NCI-H1105 (cell line): ENCODE data around the gene MMAB.
A peak's percentile ranks its signal among the peaks of the same experiment; 100 is the strongest.

ENCODE experiments used
- DNase-seq: peaks from one replicate; lab custom pipeline; 2025; lab: John Stamatoyannopoulos, UW

Gene MMAB

DNA sequence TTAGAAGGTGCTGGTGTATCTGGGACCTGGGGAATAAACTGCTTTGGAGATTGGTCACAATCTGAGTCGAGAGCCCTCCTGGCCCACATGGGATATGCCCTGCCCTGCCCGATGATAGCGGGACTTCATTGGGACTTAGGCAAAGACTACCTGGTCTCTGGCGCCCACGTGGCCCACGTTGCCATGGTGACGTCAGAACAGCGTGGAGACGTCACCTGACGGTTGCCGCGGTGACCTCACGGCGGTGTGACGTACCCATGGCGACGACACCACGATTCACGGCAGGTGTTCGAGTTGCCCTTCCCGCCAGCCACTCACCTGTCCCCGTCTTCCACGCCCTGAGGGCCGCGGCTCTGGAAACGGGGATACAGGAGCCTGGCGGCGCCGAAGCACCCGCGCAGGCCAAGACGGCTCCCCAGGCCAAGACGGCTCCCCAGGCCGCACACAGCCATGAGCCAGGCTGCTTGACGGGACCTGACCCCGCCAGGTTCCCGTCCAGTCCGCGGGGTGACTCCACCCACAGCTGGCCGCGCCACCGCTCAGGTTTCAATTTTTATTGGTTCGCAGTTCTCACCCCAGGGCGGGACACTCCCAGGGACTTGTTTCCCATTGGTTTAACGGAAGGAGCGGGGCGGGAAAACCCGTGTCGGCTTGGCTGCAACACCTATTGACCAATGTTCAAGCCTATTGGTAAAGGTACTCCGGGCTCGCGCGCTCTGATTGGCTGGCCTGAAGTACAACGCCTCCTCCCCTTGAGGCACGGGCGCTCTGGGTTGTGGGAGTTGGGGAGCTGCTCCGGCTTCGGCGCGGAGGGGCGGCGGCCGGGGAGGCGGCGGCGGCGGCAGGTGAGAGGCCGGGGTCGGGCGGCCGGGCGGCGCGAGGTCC lies at the start of gene MMAB, which contains the start of gene MVK:
MMAB (minus strand) TSS at position 476 of the 885 bp plus-strand sequence; CDS start at position 452, 24 bp downstream.
MVK (plus strand) TSS at position 766 of the 885 bp plus-strand sequence. CDS start 1,029 bp downstream, outside the sequence.
- DNase-seq = peak; percentile 99

DNA sequence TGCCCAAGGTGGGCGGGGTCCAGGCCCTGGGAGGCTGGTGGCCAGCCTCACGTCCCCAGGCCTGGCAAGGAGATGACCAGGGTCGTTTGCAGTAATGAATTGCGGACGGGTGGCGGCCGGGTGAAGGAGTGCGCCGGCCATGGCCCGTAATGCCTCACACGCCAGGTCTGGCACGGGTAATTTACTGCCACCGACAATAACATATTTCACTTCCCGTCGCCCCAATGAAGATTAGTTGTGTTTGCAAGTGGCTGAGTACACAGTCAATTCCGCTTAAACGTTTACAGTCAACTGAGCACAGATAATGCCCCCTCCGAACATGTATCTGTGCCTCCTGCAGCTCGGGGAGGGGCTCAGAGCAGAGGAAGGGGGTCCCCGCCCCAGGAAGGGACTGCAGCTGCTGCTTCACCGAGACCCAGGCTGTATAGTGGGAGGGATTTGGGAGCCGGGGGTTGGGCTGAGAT lies 48.6 kb upstream of the MMAB start:
- peak; percentile 78 for DNase-seq

DNA sequence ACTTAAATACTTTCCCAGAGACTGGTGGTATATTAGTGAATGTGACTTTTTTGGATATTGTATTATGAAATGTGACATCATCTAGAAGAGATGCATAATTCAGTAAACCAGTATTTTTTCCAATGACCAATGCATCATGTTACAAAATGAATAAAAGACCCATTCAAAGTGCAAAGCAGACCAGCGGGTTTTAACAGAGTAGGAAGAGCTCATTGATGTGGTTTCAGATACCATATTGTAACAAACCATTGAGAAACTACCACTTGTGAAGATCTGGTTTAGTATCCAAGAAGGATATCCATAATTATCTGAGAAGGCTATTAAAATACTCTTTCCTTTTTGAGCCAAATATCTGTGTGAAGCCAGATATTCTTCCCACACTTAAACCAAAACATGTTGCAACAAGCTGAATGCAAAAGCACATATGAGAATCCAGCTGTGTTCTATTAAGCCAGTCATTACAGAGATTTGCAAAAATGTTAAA lies 47.9 kb upstream of the MMAB start:
- peak; percentile 25 for DNase-seq

DNA sequence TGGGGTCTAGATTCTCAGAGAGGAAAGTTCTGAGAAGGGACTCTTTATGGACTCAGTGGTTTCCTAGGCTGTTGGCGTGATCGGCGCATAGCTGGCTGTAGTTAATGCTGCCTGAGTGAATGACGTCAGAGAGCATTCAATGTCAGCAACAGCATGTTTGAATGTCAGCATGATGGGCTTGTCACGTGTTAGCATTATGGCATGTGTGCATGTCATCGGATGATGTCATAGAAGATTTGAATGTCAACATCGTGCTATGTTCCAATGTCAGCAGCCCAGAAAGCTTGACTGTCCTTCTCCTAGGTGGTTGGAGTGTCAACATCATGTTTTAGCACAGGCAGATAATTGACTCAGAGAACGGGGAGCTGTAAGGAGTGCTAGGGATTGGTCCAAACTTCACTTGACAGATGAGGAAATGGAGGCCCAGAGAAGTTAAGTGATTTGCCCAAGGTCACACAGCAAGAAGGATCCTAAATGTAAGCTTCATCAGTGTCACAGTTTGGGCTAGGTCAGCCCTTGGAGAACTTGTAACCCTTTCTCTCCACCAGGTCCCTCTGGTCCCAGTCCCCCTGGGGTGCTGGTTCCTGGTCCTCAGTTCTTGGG lies 45.8 kb upstream of the MMAB start:
- DNase-seq = no peak

DNA sequence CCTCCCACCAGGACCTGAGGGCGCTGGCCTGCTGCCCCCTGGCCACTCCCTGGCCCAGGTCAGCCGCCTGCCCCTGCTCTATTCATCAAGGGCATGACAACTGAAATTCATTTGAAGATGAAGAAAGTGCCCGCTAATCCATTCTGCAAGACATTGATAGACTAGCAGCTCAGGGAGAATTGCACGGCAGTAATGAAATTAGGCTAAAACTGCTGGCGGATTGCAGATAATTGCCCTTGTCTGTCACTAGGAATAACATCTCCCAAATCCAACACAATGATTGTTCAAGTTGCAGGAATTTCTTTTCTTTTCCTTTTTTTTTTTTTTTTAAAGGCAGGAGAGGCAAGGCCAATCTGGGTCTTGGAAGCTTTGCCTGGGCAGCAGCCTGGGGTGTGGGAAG lies 44.8 kb upstream of the MMAB start:
- DNase-seq = no peak

DNA sequence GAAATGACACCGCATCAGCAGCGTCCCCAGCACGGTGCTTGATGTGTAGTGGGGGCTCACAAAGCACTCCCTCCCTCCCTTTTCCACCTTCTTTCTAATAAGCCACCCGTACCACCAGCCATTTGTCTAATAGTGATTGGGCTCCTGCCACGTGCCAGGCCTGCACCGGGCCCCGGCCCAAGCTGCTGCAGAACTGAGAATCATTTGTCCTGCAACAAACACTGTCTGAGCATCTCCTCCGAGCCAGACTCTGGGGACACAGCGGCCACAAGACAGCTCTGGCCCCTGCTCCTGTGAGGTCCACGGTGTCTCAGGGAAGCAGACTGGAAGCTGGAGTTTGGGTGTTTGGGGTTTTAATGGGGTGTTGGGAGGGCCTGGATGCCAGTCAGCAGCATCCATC lies 44.2 kb upstream of the MMAB start:
- no peak for DNase-seq

DNA sequence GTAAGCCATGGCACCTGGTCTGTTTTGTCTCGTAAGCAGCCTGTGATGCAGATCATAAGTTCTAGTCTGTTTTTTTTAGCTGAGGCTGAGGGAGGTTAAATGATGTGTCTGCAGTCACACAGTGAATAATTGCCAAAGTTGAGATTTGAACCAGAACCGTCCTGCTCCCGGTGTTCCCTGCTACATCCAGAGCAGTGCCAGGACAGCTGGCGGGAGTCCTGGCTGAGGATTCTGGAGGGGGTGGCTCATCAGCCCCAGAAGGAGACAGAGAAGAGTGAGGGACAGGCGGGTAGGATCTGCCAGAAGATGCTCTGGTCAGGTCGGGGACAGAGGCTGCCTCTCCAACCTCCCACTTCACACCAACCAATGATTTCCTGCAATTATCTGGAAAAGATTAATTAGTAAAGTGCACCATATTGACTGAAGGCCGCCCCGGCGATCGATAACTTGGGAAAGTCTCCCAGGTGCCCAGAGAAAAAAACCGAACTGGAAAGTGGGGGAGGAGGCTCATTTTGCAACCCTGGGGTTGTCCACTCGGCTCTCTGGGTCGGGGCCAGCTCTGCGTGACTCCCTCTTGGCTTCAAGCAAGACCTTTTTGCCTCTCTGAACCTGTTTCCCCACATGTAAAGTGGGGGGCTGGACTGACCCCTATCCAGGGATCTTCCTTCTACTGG lies 42.4 kb upstream of the MMAB start:
- DNase-seq = no peak

DNA sequence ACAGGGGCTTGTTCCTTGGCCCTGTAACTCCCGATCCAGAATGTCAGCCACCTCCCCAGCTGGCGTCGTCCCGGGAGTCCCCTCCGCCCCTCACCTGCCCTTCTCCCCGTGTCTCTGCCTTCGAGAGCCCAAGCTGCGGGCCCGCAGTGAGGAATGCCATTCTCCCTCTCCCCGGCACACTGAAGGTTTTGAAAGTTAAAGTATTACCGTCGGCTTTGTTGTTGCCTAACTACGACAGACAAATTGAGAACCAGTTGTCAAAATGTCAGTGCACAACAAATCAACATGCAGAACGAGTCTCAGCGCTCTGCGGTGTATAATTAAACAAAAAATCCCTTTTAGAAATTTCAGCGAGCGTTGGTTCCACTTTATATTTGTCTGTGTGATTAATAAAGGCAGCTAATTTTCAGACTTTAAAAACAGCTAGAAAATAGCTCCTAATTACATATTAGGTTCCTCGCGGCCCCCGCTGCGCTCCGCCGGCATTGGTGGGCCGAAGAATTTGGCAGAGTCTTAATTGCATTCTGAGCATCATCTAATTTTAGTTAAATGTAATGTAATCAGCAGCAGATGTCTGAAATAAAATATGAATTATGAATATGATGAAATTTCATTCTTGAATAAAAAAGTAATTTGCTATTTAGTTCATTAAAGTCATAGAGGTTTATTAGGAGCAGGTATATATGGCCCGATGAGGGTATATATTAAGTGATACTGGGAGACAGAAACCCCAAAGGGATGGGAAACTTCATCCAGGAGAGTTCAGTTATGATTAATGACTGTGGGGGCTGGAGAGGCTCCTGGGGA lies 40.5 kb upstream of the MMAB start:
- DNase-seq = peak; percentile 34

DNA sequence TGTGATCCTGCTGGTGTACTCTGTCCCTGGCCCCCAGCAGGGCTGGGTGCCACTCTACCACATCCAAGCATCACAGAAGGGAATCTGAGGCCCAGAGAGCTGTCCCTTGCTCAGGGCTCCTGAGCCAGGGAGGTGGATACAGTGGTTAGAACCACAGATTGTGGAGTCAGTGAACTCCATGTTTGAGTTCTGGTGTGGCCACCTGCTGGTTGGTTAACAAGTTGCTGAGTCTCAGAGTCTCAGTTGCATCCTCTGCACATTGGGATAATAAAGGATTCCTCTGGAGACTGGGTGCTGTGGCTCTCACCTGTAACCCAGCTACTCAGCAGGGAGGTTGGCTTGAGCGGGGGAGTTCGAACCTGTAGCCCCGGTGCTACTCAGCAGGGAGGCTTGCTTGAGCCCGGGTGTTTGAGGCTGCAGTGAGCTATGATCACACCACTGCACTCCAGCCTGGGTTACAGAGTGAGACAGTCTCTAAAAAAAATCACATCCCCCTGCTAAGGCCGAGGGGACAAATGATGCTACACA lies 39.7 kb upstream of the MMAB start:
- no peak for DNase-seq

DNA sequence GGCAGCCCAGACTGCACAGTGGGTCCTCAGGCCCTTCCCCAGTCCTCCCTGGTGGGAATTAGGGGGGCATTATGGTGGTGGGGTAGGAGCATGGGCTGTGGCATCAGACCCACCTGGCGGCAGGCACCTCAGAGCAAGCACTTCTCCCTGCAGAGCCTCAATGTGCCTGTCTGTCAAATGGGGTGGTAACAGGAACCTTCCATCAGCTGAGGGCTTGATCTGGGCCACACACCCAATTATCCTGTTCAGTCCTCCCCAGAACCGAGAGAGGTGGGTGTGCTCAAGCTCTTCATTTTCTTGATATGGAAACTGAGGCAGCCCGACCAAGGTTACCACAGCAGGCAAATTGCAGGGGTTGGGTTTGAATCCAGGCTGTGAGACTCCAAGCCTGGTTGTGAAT lies 38.7 kb upstream of the MMAB start:
- DNase-seq = no peak

DNA sequence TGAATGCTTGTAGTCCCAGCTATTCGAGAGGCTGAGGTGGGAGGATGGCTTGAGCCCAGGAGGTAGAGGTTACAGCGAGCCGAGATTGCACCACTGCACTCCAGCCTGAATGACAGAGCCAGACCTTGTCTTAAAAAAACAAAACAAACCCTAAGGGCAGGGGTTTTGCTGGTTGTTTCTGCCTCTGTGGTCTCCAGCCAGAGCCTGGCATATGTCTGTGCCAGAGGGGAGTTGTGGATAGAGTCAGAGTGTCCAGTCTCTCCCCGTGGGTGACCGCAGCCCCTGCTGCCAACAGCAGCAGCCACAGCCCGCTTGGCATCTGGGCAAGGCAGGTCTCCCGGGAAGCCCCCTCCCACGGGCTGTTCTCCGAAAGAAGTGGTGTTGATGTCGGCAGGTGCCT lies 37.9 kb upstream of the MMAB start:
- no peak for DNase-seq

DNA sequence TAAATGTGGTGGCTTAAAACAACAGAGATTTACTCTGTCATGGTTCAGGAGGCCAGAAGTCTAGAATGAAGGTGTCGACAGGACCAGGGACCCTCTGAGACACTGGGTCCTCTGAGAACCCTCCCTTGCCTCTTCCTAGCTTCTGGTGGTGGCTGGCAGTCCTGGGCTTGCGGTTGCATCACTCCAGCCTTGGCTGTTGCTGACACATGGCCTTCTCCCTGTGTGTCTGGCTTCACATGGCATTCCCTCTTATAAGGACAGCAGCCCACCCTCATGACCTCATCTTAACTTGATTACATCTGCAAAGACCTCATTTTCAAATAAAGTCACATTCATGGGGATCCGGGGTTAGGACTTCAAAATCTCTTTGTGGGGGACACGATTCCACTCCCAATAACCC lies 37.2 kb upstream of the MMAB start:
- no peak for DNase-seq

DNA sequence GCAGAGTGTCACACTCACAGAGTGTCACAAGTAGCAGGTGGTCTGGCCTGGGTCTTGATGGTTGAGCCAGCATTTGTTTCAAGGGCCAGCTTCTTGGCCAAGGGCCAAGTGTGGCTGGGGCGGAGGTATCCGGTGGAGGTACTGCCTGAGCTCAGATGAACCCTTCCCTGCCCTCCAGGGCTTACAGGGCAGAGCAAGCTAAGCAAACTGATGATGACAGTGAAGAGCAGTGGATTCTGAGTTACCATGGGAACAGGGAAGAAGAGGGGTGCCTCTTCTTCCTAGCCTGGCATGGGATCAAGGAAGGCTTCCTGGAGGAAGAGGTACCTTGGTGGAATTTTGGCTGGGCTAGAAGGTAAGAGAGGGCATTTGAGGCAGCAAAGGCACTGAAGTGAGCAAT lies 36.0 kb upstream of the MMAB start:
- no peak for DNase-seq

DNA sequence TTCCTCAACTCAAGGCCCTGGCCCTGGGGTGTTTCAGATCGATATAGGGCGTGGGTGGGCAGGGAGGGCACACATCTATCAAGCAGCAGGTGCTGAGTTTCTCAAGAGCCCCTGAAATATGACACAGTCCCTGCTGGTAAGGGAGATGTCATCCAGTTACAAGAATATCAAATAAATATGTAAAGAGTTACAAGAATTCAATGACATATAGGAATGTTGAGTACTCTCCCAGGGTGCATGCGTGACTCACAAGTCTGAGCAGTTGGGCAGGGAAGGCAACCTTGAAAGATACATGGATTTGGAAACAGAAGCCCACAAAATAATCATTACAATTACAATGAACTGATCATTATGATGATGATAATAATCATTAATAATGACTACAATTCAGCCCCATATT lies 35.5 kb upstream of the MMAB start:
- DNase-seq = no peak

DNA sequence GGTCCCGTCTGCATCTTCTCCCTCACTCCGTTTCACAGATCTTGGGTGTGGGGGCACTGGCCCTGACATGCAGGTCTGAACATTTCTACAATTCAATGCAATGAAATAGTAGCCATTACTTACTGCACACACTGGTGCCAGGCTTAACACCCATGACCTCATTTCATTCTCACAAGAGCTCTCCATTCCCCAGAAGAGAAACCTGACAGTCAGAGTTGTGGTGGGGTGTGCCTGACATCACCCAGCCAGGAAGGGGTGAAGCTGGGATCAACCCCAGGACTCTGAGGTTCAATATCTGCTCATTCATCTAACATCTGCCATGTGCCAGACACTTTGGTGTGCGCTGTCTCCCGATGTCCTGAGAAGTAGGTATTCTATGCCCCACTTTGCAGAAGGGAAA lies 35.0 kb upstream of the MMAB start:
- DNase-seq = no peak

DNA sequence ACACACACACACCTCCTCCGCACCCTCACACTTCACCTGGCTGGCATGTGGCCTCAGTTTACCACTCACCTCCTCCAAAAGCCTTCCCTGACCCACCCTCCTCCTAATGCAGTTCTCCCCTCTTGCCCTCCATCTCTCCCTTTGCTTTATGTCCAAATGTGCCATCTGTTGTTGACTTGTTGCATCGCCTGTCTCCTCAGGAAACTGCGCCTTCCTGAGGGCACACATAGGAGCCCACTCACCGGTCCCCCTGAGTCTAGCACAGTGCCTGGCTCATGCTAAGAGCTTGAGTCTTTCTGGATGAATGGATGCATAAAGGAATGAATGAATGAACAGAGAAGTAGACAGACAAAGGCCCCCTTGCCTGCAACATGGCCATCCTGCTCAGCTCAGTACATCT lies 34.3 kb upstream of the MMAB start:
- DNase-seq = no peak

DNA sequence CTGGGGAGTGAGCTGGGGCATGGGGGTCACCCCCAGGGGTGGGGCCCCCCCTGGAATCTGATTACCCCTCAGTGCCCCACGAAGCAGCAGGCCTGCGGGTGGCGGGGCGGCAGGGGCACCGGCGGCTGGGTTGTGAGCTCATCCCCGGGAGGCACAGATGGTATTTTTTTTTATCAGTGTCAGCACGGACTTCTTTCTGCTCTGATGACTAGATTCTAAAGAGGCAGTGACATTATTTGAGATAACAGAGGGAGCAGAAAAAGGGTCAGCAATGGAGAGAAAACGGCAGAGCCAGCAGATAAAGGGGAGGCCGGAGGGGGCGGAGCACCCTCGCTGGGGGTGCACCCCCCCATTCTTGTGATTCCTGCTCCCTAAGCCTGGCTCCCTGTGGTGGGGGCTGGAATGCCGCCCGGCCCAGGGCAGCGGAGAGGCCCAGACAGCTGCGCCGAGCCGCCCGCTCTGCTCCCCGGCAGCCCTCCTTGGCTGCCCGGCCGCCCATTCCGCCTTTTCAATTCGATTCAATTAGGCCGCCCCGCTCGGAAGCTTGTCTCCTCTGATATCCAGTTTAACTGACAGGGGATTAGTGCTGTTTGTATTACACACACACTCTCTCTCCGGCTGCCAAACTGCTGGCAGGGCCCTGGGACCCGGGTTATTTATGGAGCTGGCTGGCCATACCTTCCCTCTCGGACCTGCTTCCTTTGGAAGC lies 33.2 kb upstream of the MMAB start:
- DNase-seq = no peak

DNA sequence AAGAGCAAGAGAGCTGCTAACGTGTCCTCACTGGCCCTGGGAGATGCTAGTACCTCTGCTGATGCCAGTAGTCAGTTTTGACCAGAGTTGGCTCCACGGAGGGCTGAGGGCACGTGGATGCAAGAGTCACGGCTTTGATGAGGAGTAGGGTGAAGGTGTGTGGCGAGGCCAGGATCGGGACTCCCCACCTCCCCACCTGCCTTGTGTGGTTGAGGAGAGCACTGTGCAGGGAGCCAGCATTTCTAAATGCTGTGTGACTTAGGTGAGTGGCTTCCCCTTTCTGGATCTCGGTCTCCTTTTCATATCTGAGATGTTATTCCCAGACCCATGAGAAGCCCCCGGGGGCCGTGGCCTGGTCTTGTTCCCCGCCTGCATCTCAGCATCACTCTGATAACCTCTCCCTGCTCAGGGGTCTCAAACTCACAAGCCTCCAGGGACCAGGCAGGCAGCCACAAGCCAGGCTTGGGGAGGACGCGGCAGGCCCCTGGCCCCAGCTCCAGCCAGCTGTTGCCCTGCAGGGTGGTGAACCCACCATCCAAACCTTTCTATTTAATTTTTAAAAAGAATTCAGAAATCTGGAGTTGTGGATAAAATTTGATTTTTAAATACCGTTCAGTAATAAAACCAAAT lies 32.4 kb upstream of the MMAB start:
- DNase-seq = no peak

DNA sequence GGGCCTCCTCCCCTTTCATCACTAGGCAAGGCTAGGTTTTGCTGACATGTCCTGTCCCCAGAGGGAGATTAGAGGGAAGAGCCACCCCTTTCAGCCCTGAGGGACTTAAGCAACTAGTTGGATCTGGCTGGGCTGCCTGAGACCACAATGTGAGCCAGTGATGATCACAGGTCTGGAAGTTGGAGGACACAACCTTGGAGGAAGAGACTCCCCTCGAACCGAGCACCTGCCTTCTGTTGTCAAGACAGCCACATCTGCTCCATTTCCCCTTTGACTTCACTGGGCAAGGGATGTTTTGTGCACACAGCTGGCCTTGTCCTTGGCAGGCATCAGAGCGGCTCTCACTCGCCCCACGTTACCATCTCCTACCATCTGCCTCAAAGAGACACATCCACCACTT lies 31.7 kb upstream of the MMAB start:
- DNase-seq = no peak

DNA sequence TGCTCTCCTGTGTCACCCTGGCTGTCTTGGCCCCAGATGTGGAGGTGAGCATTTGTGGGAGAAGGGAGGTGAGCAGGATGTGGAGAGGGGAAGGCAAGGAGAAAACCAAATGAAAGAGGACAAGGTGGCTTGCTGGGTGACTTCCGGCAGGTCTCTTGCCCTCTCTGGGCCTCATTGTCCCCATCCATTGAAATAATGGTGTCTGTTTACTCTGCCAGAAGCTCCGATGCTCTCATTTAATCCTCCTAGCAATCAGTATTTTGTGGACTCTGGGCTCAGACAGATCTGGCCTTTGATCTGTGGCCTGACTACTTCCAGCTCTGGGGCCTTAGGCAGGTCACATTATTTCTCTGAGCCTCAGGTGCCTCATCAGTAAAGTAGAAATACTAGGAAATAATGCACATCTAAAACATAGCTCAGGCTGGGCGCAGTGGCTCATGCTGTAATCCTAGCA lies 30.9 kb upstream of the MMAB start:
- DNase-seq = no peak
